HUDEP-2 (cell line): ENCODE results near the gene ASTN1.

Source experiments
- DNase-seq, 76 experiments: peaks; one replicate each; lab custom pipeline; 2025; ENCODE audit not compliant: unreplicated experiment in 76 of 76; lab: John Stamatoyannopoulos, UW

The ASTN1 gene

GRCh38 chr1:177045151-177045550 lies 119.4 kb downstream of the ASTN1 start:
- no peak for DNase-seq

DNA sequence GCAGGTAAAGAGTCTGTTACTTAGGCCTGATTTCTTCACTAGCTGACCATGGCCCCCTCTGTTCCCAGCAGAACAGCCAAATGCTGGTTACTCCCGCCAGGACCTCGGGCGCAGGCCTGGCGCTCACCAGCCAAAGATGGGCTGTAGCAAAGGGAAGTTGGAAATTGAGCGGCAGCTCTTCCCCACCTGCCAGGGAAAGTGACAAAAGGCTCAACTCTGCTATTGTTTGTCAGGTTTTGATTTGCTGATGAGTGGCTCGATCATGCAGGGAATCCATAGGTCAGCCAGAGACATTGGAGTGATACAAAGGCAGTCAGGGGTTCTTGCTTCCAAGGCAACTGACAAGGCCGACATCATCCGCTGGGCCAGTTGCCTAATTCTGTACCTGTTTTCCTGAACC lies 120.1 kb downstream of the ASTN1 start:
- DNase-seq = no peak

GRCh38 chr1:177043597-177043996 lies 120.9 kb downstream of the ASTN1 start:
- no peak for DNase-seq

GRCh38 chr1:177035586-177035985 lies 128.9 kb downstream of the ASTN1 start:
- no peak for DNase-seq

DNA sequence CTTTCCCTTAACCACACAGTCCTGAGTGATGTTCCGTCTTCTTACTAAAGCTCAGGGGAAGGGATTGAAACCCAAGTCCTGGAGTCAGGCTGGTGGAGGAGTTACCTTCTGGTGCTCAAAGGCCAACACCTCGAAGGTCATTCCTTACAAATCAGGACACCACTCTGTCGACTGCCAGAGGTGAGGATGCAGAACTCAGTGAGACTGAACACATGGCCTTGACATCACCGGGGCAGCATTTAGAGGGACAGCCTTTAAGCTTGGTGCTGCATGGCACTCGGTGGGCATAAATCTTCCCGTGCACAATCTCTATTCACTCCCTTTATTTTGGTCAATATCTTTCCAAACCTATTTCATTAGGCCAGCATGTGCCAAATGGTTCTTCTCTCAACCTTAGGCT lies 130.9 kb downstream of the ASTN1 start:
- DNase-seq = no peak

DNA sequence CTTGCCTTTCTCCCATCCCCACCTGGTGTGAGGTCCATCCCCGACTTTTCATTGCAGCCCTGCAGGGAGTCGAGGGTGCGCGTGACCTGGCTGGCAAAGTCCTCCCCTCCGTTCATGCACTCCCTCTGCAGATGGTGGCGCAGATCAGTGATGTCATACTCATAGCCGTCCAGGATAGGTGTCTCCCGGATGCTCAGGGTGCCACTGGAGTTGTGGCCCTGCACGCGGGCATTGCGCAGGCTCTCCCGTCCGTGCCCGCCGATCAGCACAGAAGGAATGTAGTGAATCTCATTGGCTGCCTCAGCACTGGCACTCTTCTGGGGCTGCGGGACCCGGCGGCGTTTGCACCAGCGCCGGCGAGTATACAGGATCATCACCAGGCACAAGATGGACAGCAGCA lies 132.1 kb downstream of the ASTN1 start:
- no peak for DNase-seq

DNA sequence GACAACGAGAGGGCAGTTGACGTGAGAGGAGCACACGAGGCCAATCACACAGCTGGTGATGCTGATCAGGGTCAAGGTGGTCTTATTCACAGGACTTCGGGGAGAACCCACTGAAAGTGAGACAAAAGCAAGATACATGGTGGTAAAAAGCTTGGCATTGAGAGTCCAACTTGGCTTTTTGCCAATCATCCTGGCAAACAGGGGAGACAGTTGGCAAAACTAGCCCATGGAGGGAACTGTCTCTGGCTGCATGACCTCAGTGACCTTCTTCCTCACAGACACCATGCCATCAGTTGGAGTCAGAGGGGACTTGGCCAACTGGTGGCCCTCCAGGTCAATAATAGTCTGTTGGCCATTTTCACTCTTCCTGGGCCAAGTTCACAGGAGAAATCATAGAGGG lies 139.9 kb downstream of the ASTN1 start:
- no peak for DNase-seq

GRCh38 chr1:177023726-177024125 lies 140.8 kb downstream of the ASTN1 start:
- no peak for DNase-seq

DNA sequence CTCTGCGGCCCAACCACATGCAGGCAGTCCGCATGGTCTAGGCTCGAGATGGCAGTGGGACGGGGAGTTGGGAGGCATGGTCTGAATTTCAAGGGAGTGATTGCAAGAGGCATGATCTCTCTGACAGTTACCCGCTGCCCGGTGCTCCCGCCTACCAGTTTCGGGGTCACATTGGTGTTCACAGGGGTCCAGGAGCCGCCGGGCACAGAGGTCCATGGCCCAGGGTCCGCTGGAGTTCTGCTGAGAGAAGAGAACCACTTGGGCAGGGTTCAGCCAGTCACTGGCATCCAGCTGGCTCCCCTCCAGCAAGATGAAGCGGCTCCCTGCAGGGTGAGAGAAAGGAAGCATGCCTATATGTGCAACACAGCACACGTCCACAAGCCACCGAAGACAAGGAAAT lies 141.3 kb downstream of the ASTN1 start:
- DNase-seq = no peak

DNA sequence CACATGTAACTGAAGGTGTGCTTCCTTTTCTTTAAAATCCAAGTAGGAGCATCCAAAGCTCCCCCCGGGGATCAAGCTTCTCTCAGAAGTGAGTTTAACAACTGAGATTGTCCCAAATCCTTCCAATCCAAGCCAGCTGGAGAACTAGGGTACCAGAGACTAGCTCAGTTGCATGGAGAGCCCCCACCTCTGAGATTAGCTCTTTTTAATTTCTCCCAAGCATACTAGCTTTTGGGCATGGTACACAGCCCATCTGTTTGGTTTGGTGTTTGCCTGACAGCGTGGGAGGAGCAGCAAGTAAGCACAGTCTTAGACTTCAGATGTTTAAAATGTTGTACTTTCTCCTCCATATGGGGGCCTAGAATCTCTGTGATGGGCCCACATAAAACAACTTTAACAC lies 142.8 kb downstream of the ASTN1 start:
- DNase-seq = no peak

GRCh38 chr1:177020851-177021589 lies 143.5 kb downstream of the ASTN1 start:
- no peak for DNase-seq

DNA sequence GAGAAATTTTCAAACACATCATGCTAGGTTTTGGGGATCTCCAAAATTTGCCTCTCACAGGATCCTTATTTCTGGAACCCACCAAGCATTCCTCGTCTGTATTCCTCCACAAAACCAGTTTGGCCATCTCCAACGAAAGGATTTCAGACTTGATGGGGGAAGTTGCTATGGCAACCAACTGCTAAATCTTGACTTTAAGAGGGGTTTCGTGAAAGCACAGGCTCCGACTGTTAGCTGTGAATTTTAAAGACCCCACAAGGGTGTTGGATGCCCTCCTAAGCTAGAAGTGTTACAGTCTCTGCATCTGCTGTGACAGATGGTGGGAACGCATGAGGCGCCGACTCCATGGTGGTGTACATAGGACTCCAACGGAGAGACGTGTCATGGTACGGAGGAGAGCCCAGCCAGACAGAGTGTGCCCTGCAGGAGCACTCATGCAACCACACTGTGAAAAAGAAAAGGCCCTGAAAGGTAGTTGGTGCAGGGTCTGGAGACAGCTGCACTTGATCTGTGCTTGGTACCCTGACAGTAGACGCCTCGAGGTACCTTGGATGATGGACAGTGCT lies 147.1 kb downstream of the ASTN1 start:
- DNase-seq = no peak

DNA sequence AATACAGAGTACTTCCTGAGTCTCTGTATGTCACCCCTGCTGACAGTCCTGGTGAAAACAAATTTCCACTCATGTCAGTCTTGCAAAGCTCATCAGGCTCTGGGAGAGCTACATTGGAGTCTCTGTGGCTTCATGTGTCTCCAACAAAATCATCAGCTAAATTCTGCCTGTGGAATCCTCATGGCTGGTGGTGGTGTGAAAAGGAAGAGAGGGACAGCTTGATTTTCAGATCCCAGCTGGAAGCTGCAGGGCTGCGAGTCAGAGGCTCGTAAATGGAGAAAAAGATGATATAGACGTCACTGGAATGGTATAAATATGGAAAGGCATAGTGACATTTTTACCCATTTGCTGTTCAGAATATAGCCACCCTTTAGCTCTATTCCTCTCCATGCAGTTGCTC lies 150.2 kb downstream of the ASTN1 start:
- no peak for DNase-seq

- DNase-seq = no peak
Measured at GRCh38 chr1:177012342-177012925, 152.1 kb downstream of the ASTN1 start.

DNA sequence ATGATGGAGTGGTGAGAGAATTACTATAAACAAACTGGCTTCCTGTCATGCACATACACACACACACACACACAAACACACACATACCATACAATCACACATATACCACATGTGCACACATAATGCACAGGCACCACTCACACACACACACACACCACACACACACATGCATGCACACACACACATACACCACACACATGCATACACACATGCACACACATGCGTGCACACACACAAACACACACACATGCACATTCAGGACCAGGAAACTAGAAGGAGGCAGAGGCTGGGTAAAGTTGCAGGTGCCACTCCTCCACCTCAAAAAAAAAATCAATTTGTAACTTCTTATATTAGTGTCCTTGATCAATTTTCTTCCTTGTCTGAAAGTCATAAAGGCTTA lies 153.0 kb downstream of the ASTN1 start:
- no peak for DNase-seq

DNA sequence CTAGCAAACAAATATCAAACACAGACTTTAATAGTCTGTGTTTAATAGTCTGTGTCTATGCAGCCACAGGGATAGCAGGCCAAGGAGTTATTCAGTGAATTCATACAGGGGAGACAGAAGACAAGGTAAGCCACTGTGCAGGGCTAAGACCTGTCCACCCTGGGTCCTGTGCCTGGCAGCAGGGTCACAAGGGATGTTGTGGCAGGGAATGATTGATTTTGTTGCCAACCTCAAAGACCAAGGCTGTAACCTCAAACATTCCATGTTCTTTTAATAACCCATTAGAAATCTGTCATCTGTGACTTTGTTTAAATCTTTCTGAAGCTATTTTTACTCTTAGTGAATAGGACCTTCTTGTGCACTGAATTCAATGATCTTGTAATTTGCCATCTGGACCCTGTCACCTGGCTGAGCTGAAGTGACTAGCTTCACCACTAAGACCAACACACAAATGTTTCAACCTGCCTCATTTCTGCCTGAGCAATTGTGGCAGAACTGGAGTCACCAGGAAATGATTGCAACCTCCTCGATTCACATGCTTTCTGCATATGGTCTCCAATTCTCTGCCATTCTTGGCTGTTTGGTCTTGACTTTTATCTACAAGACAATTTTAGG lies 154.2 kb downstream of the ASTN1 start:
- DNase-seq = no peak

GRCh38 chr1:177008653-177009052 lies 155.9 kb downstream of the ASTN1 start:
- no peak for DNase-seq

- no peak for DNase-seq
Measured at GRCh38 chr1:177007437-177008161, 156.9 kb downstream of the ASTN1 start.

DNA sequence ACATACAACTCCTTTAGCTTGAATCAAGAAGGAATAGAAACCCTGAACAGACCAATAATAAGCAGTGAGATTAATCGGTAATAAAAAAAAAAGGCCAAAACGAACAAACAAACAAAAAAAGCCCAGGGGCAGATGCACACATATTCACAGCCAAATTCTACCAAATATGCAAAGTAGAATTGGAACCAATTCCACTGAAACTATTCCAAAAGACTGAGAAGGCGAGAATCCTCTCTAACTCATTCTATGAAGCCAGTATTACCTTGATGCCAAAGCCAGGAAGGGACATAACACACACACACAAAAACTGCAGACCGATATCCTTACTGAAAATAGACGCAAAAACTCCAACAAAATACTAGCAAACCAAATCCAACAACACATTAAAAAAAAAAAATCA lies 161.6 kb downstream of the ASTN1 start:
- no peak for DNase-seq

DNA sequence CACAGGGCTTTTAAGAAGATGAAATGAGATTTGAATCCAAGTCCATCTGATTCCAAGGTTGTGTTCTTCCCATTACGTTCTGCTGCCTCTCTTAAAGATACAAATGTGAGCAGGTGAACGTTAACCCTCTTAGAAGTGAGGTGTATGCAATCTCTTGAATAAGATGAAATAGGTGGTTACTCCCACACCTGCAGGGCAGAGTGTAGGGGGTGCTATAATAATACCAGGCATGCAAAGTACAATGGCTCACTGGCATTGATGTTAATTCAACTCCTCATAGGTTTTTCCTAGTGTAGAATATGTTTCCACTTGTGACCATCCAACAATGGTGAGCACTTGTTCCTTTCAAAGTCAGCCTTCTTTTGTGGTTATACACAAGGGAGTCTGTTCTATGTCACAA lies 163.0 kb downstream of the ASTN1 start:
- no peak for DNase-seq

DNA sequence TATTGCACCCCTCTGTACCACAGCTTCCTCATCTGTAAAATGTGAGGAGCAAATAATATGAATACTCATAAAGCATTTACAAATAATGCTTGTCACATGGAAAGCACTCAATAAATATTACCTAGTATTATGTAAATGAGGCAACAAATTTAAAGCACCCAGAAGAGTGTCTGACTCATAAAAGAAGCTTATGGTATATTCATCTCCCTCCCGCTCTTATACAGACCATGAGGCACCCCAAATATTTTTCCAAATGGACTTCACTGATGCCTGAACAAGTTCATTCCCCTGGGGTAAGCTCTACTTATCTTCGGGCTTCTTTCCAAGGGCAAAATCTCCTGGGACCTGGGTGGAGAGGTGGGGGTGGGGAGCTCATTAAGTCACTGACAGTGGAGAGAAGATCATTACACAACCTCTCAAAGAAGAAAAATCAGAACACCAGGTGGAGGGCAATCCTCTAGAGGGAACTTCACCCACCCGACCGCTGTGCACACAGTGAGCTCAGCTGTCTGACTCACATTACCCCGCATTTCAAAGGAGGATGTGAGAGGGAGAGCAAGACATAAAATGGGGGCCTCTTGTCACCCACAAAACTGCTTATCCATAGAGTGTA lies 166.2 kb downstream of the ASTN1 start:
- DNase-seq = no peak
